Astrocyte (in vitro differentiated cells and primary cell): ENCODE measurements around the gene TGM5. TPM values are rescaled to one million over a fixed set of nuclear protein-coding genes. Genes with fewer than 3 reads are reported as not detected.
"Not testable (repeated sequence)": the region's sequence is repeated elsewhere in the genome, so short reads cannot be mapped to it uniquely, and the experiment has no call there.

Source experiments
- DNase-seq: peaks from one replicate; pipeline ENCODE4 v3.0.0-alpha.2; 2010; ENCODE audit warnings: low read depth
- FAIRE-seq: peaks from 2 replicates; lab custom pipeline; 2011; peaks lifted over from hg19 to GRCh38; lab: Jason Lieb, UNC
- H2AFZ ChIP-seq: 2 replicates; pipeline ENCODE4 v1.6.0; 2012; ENCODE audit warnings: low read depth, low read length, inconsistent platforms
- H3K27ac ChIP-seq: 2 replicates; pipeline ENCODE4 v1.5.1; 2011; ENCODE audit warnings: low read depth, low read length, inconsistent platforms
- H3K27me3 ChIP-seq: 2 replicates; pipeline ENCODE4 v1.6.0; 2011; ENCODE audit warnings: low read length, inconsistent platforms; ENCODE audit not compliant: insufficient read depth
- H3K36me3 ChIP-seq: 2 replicates; pipeline ENCODE4 v1.5.1; 2011; ENCODE audit warnings: low read length, inconsistent platforms; ENCODE audit not compliant: insufficient read depth
- H3K4me1 ChIP-seq: 2 replicates; pipeline ENCODE4 v1.5.1; 2011; ENCODE audit warnings: low read length, inconsistent platforms; ENCODE audit not compliant: insufficient read depth
- H3K4me2 ChIP-seq: 2 replicates; pipeline ENCODE4 v1.6.0; 2012; ENCODE audit warnings: low read length, inconsistent platforms
- H3K4me3 ChIP-seq: 2 replicates; pipeline ENCODE4 v1.5.1; 2011; ENCODE audit warnings: low read depth, mild to moderate bottlenecking, low read length, inconsistent platforms; ENCODE audit not compliant: insufficient read depth
- H3K79me2 ChIP-seq: 2 replicates; pipeline ENCODE4 v1.6.0; 2012; ENCODE audit warnings: mild to moderate bottlenecking, low read length, inconsistent platforms; ENCODE audit not compliant: insufficient read depth
- H3K9ac ChIP-seq: 2 replicates; pipeline ENCODE4 v1.6.0; 2012; ENCODE audit warnings: mild to moderate bottlenecking, low read length, inconsistent platforms
- H3K9me3 ChIP-seq: 2 replicates; pipeline ENCODE4 v1.5.1; 2012; ENCODE audit warnings: low read depth, mild to moderate bottlenecking, low read length, inconsistent platforms; ENCODE audit not compliant: insufficient read depth
- H4K20me1 ChIP-seq: 2 replicates; pipeline ENCODE4 v1.6.0; 2012; ENCODE audit warnings: low read length, inconsistent platforms; ENCODE audit not compliant: insufficient read depth
- H3K27ac Mint-ChIP-seq: one replicate; pipeline ENCODE4 v1.8.0; 2021; ENCODE audit warnings: mild to moderate bottlenecking, mixed read lengths; ENCODE audit not compliant: unreplicated experiment
- H3K27me3 Mint-ChIP-seq: one replicate; pipeline ENCODE4 v1.8.0; 2021; ENCODE audit warnings: low read depth, mixed read lengths; ENCODE audit not compliant: unreplicated experiment
- H3K36me3 Mint-ChIP-seq: one replicate; pipeline ENCODE4 v1.8.0; 2021; ENCODE audit warnings: low read depth, mixed read lengths; ENCODE audit not compliant: unreplicated experiment
- H3K4me1 Mint-ChIP-seq: one replicate; pipeline ENCODE4 v1.8.0; 2021; ENCODE audit warnings: low read depth, mixed read lengths; ENCODE audit not compliant: unreplicated experiment
- H3K4me3 Mint-ChIP-seq: one replicate; pipeline ENCODE4 v1.8.0; 2021; ENCODE audit warnings: mild to moderate bottlenecking, moderate library complexity, mixed read lengths; ENCODE audit not compliant: unreplicated experiment
- H3K9me3 Mint-ChIP-seq: one replicate; pipeline ENCODE4 v1.8.0; 2021; ENCODE audit warnings: mild to moderate bottlenecking, mixed read lengths; ENCODE audit not compliant: unreplicated experiment
- EZH2 ChIP-seq: IDR thresholded peaks from 2 replicates; pipeline ENCODE4 v1.6.1; 2012; ENCODE audit warnings: mild to moderate bottlenecking, low read length, inconsistent platforms; ENCODE audit not compliant: insufficient read depth
- total RNA-seq: library from RNA; stranded (reverse); gene quantifications from 2 replicates; pipeline ENCODE4 v1.2.1, GENCODE V29; 2021
- TF ChIP-seq, protein P1 (sequence below): IDR thresholded peaks from 2 replicates; pipeline ENCODE4 v1.5.1; 2011; ENCODE audit warnings: low read depth, mild to moderate bottlenecking, inconsistent platforms, low read length, moderate library complexity; ENCODE audit not compliant: insufficient read depth

Gene TGM5
- total RNA-seq, 1 donor from 2014 or later = 0.16 TPM

DNA sequence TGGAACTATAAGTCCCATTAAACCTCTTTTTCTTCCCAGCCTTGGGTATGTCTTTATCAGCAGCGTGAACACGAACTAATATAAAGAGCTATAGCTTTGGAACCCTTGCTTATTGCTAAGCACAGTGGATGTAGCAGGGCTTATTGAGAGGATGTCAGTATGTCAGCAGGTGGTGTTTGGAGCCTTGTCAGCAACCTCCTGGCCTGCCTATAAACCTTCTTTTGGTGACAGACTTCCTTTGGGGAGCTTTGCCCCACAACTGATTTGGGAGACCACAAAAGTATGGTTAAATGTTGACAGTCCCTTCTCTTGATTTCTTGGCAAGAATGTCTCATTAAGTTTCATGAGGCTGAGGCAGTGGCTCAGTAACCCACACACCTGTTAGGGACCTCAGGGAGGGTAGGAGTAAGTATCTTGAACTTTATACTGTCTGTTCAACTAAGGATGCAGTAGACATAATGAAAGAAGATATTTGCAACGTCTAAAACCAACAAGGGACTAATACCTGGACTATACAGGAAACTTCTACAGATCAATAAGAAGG lies 66.7 kb downstream of the TGM5 start:
- Histone ChIP-seq H3K79me2 (no peaks in the 10 kb centered on the region), H3K4me1 (no peaks in the 10 kb centered on the region), H2AFZ (no peak overlapping the region), H4K20me1 (no peaks in the 10 kb centered on the region), H3K9ac (no peak overlapping the region), H3K4me2 (no peak overlapping the region), H3K27ac (no peak overlapping the region), H3K36me3 (no peaks in the 10 kb centered on the region), H3K4me3 (no peak overlapping the region), H3K27me3 (peaks cover 2% of the 10 kb centered on the region), H3K9me3 (no peaks in the 10 kb centered on the region)
- Mint-ChIP-seq H3K9me3 (peaks cover 12% of the 10 kb centered on the region), H3K27me3 (peaks cover 22% of the 10 kb centered on the region), H3K4me1 (peaks cover 1% of the 10 kb centered on the region), H3K27ac (no peak overlapping the region), H3K4me3 (no peak overlapping the region), H3K36me3 (peaks cover 18% of the 10 kb centered on the region)
- no peak for DNase-seq
- TF ChIP-seq EZH2 = no peak
- TF ChIP-seq, protein P1, sequence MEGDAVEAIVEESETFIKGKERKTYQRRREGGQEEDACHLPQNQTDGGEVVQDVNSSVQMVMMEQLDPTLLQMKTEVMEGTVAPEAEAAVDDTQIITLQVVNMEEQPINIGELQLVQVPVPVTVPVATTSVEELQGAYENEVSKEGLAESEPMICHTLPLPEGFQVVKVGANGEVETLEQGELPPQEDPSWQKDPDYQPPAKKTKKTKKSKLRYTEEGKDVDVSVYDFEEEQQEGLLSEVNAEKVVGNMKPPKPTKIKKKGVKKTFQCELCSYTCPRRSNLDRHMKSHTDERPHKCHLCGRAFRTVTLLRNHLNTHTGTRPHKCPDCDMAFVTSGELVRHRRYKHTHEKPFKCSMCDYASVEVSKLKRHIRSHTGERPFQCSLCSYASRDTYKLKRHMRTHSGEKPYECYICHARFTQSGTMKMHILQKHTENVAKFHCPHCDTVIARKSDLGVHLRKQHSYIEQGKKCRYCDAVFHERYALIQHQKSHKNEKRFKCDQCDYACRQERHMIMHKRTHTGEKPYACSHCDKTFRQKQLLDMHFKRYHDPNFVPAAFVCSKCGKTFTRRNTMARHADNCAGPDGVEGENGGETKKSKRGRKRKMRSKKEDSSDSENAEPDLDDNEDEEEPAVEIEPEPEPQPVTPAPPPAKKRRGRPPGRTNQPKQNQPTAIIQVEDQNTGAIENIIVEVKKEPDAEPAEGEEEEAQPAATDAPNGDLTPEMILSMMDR = no peak
- no peak for FAIRE-seq

GRCh38 chr15:43198992-43199391 lies 67.7 kb downstream of the TGM5 start:
- Histone ChIP-seq H3K4me2 (no peak overlapping the region), H3K27ac (no peak overlapping the region), H3K27me3 (peaks cover 2% of the 10 kb centered on the region), H3K4me3 (no peak overlapping the region), H2AFZ (no peak overlapping the region), H4K20me1 (no peaks in the 10 kb centered on the region), H3K36me3 (no peaks in the 10 kb centered on the region), H3K4me1 (no peaks in the 10 kb centered on the region), H3K9ac (no peak overlapping the region), H3K79me2 (no peaks in the 10 kb centered on the region), H3K9me3 (no peaks in the 10 kb centered on the region)
- no peak overlapping the region for H3K4me3 Mint-ChIP-seq
- H3K36me3 Mint-ChIP-seq = peaks cover 18% of the 10 kb centered on the region
- H3K27ac Mint-ChIP-seq = no peak overlapping the region
- no peaks in the 10 kb centered on the region for H3K4me1 Mint-ChIP-seq
- TF ChIP-seq, protein P1 = no peak
- TF ChIP-seq EZH2 = no peak
- no peak for DNase-seq
- H3K27me3 Mint-ChIP-seq = peaks cover 16% of the 10 kb centered on the region
- FAIRE-seq = no peak
- H3K9me3 Mint-ChIP-seq = peaks cover 12% of the 10 kb centered on the region

DNA sequence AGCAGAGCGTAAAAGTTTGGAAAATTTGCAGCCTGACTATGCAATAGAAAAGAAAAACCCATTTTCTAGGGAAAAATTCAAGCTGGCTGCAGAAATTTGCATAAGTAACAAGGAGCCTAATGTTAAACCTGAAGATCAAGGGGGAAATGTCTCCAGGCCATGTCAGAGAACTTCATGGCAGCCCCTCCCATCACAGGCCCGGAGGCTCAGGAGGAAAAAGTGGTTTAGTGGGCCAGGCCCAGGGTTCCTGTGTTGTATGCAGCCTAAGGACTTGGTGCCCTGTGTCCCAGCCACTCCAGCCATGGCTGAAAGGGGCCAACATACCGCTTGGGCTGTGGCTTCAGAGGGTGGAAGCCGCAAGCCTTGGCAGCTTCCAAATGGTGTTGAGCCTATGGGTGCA lies 68.2 kb downstream of the TGM5 start:
- Mint-ChIP-seq H3K9me3 (peaks cover 12% of the 10 kb centered on the region), H3K36me3 (peaks cover 18% of the 10 kb centered on the region), H3K27me3 (peaks cover 14% of the 10 kb centered on the region)
- H3K4me1 Mint-ChIP-seq, H3K9me3 ChIP-seq, H3K4me3 Mint-ChIP-seq, H3K4me1 ChIP-seq, H3K36me3 ChIP-seq, H3K4me2 ChIP-seq, H2AFZ ChIP-seq, H3K9ac ChIP-seq, H3K27me3 ChIP-seq, H4K20me1 ChIP-seq, DNase-seq, FAIRE-seq, H3K27ac ChIP-seq, H3K27ac Mint-ChIP-seq, H3K4me3 ChIP-seq, H3K79me2 ChIP-seq: not testable (repeated sequence)

- not testable (repeated sequence) for H3K79me2 ChIP-seq, H2AFZ ChIP-seq, H3K27ac ChIP-seq, DNase-seq, H4K20me1 ChIP-seq, H3K4me1 Mint-ChIP-seq, H3K27ac Mint-ChIP-seq, H3K36me3 ChIP-seq, H3K4me2 ChIP-seq, H3K4me3 Mint-ChIP-seq, FAIRE-seq, H3K9ac ChIP-seq, H3K4me1 ChIP-seq, H3K9me3 ChIP-seq, H3K4me3 ChIP-seq, H3K9me3 Mint-ChIP-seq, H3K27me3 ChIP-seq
- Mint-ChIP-seq H3K27me3 (peaks cover 11% of the 10 kb centered on the region), H3K36me3 (peaks cover 18% of the 10 kb centered on the region)
Observed at GRCh38 chr15:43197773-43198172, 69.0 kb downstream of the TGM5 start.
